Liver (tissue), 9 donors: ENCODE measurements around the gene KIF12. TPM values are rescaled to one million over a fixed set of nuclear protein-coding genes. Genes with fewer than 3 reads are reported as not detected.

Source experiments
- DNase-seq: peaks from one replicate; pipeline ENCODE4 v3.0.0-alpha.2; 2017; ENCODE audit warnings: low spot score
- H3K27ac ChIP-seq, 2 donors: one replicate each; pipeline ENCODE4 v1.7.0; 2013; ENCODE audit warnings: inconsistent platforms in 2 of 2, low read length in 2 of 2, control low read depth in 1 of 2, low read depth in 1 of 2, mild to moderate bottlenecking in 1 of 2
- H3K27me3 ChIP-seq, 4 donors: one replicate each; pipeline versions ENCODE4 v1.6.1 to v1.7.0; 2013; ENCODE audit warnings: low read length in 3 of 4, inconsistent platforms in 1 of 4, mild to moderate bottlenecking in 1 of 4, moderate library complexity in 1 of 4; ENCODE audit not compliant: control insufficient read depth in 4 of 4, insufficient read depth in 4 of 4
- H3K36me3 ChIP-seq, 4 donors: one replicate each; pipeline versions ENCODE4 v1.6.1 to v1.7.0; 2013; ENCODE audit warnings: low read length in 3 of 4, mild to moderate bottlenecking in 3 of 4, low read depth in 1 of 4, moderate library complexity in 1 of 4; ENCODE audit not compliant: control insufficient read depth in 4 of 4, insufficient read depth in 3 of 4
- H3K4me1 ChIP-seq, 4 donors: one replicate each; pipeline versions ENCODE4 v1.6.1 to v1.7.0; 2013; ENCODE audit warnings: low read length in 3 of 4, mild to moderate bottlenecking in 3 of 4, moderate library complexity in 1 of 4; ENCODE audit not compliant: control insufficient read depth in 4 of 4, insufficient read depth in 4 of 4
- H3K4me3 ChIP-seq, 3 donors: one replicate each; pipeline versions ENCODE4 v1.6.1 to v1.7.0; 2013; ENCODE audit warnings: low read length in 3 of 3, control low read depth in 1 of 3, low read depth in 1 of 3, mild to moderate bottlenecking in 1 of 3
- H3K9ac ChIP-seq, 2 donors: one replicate each; pipeline ENCODE4 v1.7.0; 2013; ENCODE audit warnings: low read length in 2 of 2, mild to moderate bottlenecking in 2 of 2, moderate library complexity in 2 of 2, control low read depth in 1 of 2, low read depth in 1 of 2
- H3K9me3 ChIP-seq, 4 donors: one replicate each; pipeline versions ENCODE4 v1.6.1 to v1.7.0; 2013; ENCODE audit warnings: low read length in 3 of 4; ENCODE audit not compliant: control insufficient read depth in 4 of 4
- EGR1 ChIP-seq, 2 donors: IDR thresholded peaks; 2 replicates each; pipeline ENCODE4 v1.6.1; 2016 to 2018; ENCODE audit warnings: antibody characterized with exemption in 2 of 2, low read depth in 2 of 2
- FOXA1 ChIP-seq: IDR thresholded peaks from 2 replicates; pipeline ENCODE4 v1.6.1; 2016; ENCODE audit warnings: antibody characterized with exemption
- FOXA2 ChIP-seq: IDR thresholded peaks from 2 replicates; pipeline ENCODE4 v1.6.1; 2016; ENCODE audit warnings: antibody characterized with exemption
- GABPA ChIP-seq, 2 donors: IDR thresholded peaks in 1 of 2; conservative IDR thresholded peaks in 1 of 2; 2 replicates each; pipeline ENCODE4 v1.6.1; 2016; ENCODE audit warnings: antibody characterized with exemption in 2 of 2, mild to moderate bottlenecking in 1 of 2, moderate library complexity in 1 of 2
- HNF4A ChIP-seq, 2 donors: conservative IDR thresholded peaks; 2 replicates each; pipeline ENCODE4 v1.6.1; 2016; ENCODE audit warnings: antibody characterized with exemption in 2 of 2, mild to moderate bottlenecking in 2 of 2
- HNF4G ChIP-seq: IDR thresholded peaks from 2 replicates; pipeline ENCODE4 v1.6.1; 2016; ENCODE audit warnings: antibody characterized with exemption
- JUND ChIP-seq, 2 donors: IDR thresholded peaks; 2 replicates each; pipeline ENCODE4 v1.6.1; 2016; ENCODE audit warnings: antibody characterized with exemption in 2 of 2
- NR2F2 ChIP-seq: IDR thresholded peaks from 2 replicates; pipeline ENCODE4 v1.6.1; 2016; ENCODE audit warnings: antibody characterized with exemption
- RAD21 ChIP-seq, 2 donors: IDR thresholded peaks; 2 replicates each; pipeline ENCODE4 v1.6.1; 2016; ENCODE audit warnings: antibody characterized with exemption in 2 of 2, mild to moderate bottlenecking in 2 of 2
- RXRA ChIP-seq, 2 donors: IDR thresholded peaks; 2 replicates each; pipeline ENCODE4 v1.6.1; 2017 to 2018; ENCODE audit warnings: antibody characterized with exemption in 2 of 2, mild to moderate bottlenecking in 1 of 2
- SP1 ChIP-seq: IDR thresholded peaks from 2 replicates; pipeline ENCODE4 v1.6.1; 2018; ENCODE audit warnings: antibody characterized with exemption, mild to moderate bottlenecking
- TAF1 ChIP-seq: conservative IDR thresholded peaks from 2 replicates; pipeline ENCODE4 v1.6.1; 2016; ENCODE audit warnings: antibody characterized with exemption, mild to moderate bottlenecking
- YY1 ChIP-seq: IDR thresholded peaks from 2 replicates; pipeline ENCODE4 v1.6.1; 2016; ENCODE audit warnings: antibody characterized with exemption, mild to moderate bottlenecking
- WGBS: extraction: QIAGEN DNeasy Blood & Tissue Kit; methylation state at CpG from one replicate; pipeline ENCODE4 v1.1.7; 2013; 5-methylcytosine and 5-hydroxymethylcytosine counted together
- polyA plus RNA-seq, 2 donors: library from polyadenylated mRNA; stranded (reverse) in 1 of 2; unstranded in 1 of 2; fragments of 200-250 nt in 1 of 2; fragments of >200 nt in 1 of 2; fragmentation: Nextera tagmentation in 1 of 2; extraction: Ambion mirVana in 1 of 2; gene quantifications; one replicate each; pipeline versions ENCODE4 v1.2.1 to v1.2.3, GENCODE V29; 2013 to 2015
- total RNA-seq, 2 donors: library from RNA; depleted of rRNA; stranded (reverse); fragments of >200 nt; gene quantifications; one replicate each; pipeline ENCODE4 v1.2.3, GENCODE V29; 2014
- TF ChIP-seq, protein P1 (sequence below): IDR thresholded peaks from 2 replicates; pipeline ENCODE4 v1.6.1; 2016; ENCODE audit warnings: antibody characterized with exemption
- TF ChIP-seq, protein P2 (sequence below): fragments of 150-350 bp; IDR thresholded peaks from 2 replicates; pipeline ENCODE4 v1.5.1; 2017; ENCODE audit warnings: improper control_type of control experiment, low read depth, low read length; ENCODE audit not compliant: missing input control
- TF ChIP-seq, protein P3 (sequence below): IDR thresholded peaks from 2 replicates; pipeline ENCODE4 v1.6.1; 2016; ENCODE audit warnings: antibody characterized with exemption
- TF ChIP-seq, protein P4 (sequence below): IDR thresholded peaks from 2 replicates; pipeline ENCODE4 v1.6.1; 2016; ENCODE audit warnings: antibody characterized with exemption
- TF ChIP-seq, protein P5 (sequence below): IDR thresholded peaks from 2 replicates; pipeline ENCODE4 v1.6.1; 2016; ENCODE audit warnings: antibody characterized with exemption, mild to moderate bottlenecking
- donor health status: healthy.
- donor health status: healthy.
- donor health status: healthy.
- donor health status: healthy.
- donor health status: healthy.

KIF12 gene
- total and polyA plus RNA-seq, 4 donors, result 2.9 to 11.8 (median 7.7) TPM

DNA sequence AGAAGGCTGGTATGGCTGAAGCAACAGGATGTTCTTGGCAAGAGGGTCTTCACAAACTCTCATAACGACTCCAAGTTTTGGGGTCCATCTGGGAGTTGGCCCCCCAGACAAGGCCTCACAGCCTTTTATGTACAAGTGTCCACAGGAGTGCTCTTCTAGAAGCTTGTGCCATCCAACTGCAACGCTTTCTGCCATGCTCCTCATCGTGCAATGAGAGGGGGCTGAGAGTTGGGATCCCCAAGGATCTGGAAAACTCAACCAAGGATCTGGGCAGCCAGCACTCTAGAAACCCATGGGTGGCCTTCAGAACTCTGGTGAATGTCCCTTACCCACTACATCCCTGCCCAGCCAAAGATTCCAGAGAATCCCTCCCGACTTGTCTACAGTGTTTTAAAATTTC is 12.5 kb downstream of the KIF12 start:
- H3K9ac ChIP-seq, result no peak overlapping the region
- H3K27me3 ChIP-seq, result no peaks in the 10 kb centered on the region
- no peaks in the 10 kb centered on the region for H3K9me3 ChIP-seq
- DNase-seq, result no peak
- 93% methylated on average over 4 of the region's 4 CpGs for WGBS
- H3K27ac ChIP-seq, result no peak overlapping the region
- H3K36me3 ChIP-seq, result no peaks in the 10 kb centered on the region
- H3K4me3 ChIP-seq, result no peak overlapping the region
- TF ChIP-seq FOXA2 (no peak), FOXA1 (no peak), EGR1 (IDR thresholded peaks at IDR 0.05; ENCODE audit: low read depth in 2 of 2) (no peak), TAF1 (no peak), GABPA (IDR thresholded peaks at IDR 0.05 in 1 of 2, conservative IDR thresholded peaks at IDR 0.05 in 1 of 2) (no peak), HNF4A (conservative IDR thresholded peaks at IDR 0.05) (no peak), NR2F2 (no peak), HNF4G (no peak), YY1 (no peak), SP1 (no peak)
- TF ChIP-seq, protein P1, sequence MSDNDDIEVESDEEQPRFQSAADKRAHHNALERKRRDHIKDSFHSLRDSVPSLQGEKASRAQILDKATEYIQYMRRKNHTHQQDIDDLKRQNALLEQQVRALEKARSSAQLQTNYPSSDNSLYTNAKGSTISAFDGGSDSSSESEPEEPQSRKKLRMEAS, result no peak
- TF ChIP-seq, protein P2, sequence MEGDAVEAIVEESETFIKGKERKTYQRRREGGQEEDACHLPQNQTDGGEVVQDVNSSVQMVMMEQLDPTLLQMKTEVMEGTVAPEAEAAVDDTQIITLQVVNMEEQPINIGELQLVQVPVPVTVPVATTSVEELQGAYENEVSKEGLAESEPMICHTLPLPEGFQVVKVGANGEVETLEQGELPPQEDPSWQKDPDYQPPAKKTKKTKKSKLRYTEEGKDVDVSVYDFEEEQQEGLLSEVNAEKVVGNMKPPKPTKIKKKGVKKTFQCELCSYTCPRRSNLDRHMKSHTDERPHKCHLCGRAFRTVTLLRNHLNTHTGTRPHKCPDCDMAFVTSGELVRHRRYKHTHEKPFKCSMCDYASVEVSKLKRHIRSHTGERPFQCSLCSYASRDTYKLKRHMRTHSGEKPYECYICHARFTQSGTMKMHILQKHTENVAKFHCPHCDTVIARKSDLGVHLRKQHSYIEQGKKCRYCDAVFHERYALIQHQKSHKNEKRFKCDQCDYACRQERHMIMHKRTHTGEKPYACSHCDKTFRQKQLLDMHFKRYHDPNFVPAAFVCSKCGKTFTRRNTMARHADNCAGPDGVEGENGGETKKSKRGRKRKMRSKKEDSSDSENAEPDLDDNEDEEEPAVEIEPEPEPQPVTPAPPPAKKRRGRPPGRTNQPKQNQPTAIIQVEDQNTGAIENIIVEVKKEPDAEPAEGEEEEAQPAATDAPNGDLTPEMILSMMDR, result no peak
- TF ChIP-seq, protein P3, sequence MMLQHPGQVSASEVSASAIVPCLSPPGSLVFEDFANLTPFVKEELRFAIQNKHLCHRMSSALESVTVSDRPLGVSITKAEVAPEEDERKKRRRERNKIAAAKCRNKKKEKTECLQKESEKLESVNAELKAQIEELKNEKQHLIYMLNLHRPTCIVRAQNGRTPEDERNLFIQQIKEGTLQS, result no peak
- peaks cover 0 to 21% (median 15%) of the 10 kb centered on the region in 4 donors for H3K4me1 ChIP-seq

DNA sequence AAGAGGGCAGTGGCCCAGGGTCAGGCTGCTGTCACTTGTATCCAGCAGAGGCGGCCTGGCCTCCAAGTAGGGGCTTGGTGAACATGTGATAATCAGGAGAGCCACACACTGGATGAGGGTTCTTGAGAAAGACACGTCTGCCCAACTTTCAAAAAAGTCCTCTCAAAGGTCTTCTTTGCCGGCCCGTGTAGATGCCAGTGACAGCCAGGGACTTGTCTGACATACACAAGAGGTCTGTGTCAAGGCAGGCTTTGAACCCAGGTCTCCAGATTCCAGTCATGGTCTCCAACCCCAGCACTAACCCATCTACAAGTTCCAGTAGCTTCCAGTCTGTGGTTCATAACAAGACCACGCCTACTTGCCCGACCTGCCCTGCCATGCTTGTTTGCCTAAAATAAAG is 13.1 kb downstream of the KIF12 start:
- no peaks in the 10 kb centered on the region for H3K9me3 ChIP-seq
- no peak overlapping the region for H3K27ac ChIP-seq
- no peak for DNase-seq
- no peaks in the 10 kb centered on the region for H3K36me3 ChIP-seq
- WGBS, result 91% methylated on average over 6 of the region's 6 CpGs
- no peak overlapping the region for H3K9ac ChIP-seq
- H3K27me3 ChIP-seq, result no peaks in the 10 kb centered on the region
- H3K4me3 ChIP-seq, result no peak overlapping the region
- TF ChIP-seq HNF4A (conservative IDR thresholded peaks at IDR 0.05) (no peak), FOXA1 (no peak), YY1 (no peak), JUND (IDR thresholded peaks at IDR 0.05) (no peak), NR2F2 (no peak), RXRA (IDR thresholded peaks at IDR 0.05) (no peak), RAD21 (IDR thresholded peaks at IDR 0.05) (no peak), GABPA (IDR thresholded peaks at IDR 0.05 in 1 of 2, conservative IDR thresholded peaks at IDR 0.05 in 1 of 2) (no peak), HNF4G (no peak), TAF1 (no peak), EGR1 (IDR thresholded peaks at IDR 0.05; ENCODE audit: low read depth in 2 of 2) (no peak), FOXA2 (no peak), SP1 (no peak)
- TF ChIP-seq, protein P2, result no peak
- TF ChIP-seq, protein P1, result no peak
- TF ChIP-seq, protein P3, result no peak
- TF ChIP-seq, protein P4, sequence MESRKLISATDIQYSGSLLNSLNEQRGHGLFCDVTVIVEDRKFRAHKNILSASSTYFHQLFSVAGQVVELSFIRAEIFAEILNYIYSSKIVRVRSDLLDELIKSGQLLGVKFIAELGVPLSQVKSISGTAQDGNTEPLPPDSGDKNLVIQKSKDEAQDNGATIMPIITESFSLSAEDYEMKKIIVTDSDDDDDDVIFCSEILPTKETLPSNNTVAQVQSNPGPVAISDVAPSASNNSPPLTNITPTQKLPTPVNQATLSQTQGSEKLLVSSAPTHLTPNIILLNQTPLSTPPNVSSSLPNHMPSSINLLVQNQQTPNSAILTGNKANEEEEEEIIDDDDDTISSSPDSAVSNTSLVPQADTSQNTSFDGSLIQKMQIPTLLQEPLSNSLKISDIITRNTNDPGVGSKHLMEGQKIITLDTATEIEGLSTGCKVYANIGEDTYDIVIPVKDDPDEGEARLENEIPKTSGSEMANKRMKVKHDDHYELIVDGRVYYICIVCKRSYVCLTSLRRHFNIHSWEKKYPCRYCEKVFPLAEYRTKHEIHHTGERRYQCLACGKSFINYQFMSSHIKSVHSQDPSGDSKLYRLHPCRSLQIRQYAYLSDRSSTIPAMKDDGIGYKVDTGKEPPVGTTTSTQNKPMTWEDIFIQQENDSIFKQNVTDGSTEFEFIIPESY, result no peak
- TF ChIP-seq, protein P5, sequence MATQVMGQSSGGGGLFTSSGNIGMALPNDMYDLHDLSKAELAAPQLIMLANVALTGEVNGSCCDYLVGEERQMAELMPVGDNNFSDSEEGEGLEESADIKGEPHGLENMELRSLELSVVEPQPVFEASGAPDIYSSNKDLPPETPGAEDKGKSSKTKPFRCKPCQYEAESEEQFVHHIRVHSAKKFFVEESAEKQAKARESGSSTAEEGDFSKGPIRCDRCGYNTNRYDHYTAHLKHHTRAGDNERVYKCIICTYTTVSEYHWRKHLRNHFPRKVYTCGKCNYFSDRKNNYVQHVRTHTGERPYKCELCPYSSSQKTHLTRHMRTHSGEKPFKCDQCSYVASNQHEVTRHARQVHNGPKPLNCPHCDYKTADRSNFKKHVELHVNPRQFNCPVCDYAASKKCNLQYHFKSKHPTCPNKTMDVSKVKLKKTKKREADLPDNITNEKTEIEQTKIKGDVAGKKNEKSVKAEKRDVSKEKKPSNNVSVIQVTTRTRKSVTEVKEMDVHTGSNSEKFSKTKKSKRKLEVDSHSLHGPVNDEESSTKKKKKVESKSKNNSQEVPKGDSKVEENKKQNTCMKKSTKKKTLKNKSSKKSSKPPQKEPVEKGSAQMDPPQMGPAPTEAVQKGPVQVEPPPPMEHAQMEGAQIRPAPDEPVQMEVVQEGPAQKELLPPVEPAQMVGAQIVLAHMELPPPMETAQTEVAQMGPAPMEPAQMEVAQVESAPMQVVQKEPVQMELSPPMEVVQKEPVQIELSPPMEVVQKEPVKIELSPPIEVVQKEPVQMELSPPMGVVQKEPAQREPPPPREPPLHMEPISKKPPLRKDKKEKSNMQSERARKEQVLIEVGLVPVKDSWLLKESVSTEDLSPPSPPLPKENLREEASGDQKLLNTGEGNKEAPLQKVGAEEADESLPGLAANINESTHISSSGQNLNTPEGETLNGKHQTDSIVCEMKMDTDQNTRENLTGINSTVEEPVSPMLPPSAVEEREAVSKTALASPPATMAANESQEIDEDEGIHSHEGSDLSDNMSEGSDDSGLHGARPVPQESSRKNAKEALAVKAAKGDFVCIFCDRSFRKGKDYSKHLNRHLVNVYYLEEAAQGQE, result no peak
- H3K4me1 ChIP-seq, result peaks cover 2 to 27% (median 21%) of the 10 kb centered on the region in 4 donors
